AG20443 (cell line): ENCODE measurements around the gene CCND2.
A peak's percentile ranks its signal among the peaks of the same experiment; 100 is the strongest.

ENCODE experiments used
- DNase-seq: peaks from one replicate; pipeline ENCODE4 v3.0.0; 2012; ENCODE audit warnings: low spot score, mixed read lengths

Gene CCND2

GRCh38 chr12:4289998-4290790, 16.6 kb downstream of the CCND2 start:
- DNase-seq: no peak

GRCh38 chr12:4292341-4293073, 18.9 kb downstream of the CCND2 start:
- DNase-seq: no peak

DNA sequence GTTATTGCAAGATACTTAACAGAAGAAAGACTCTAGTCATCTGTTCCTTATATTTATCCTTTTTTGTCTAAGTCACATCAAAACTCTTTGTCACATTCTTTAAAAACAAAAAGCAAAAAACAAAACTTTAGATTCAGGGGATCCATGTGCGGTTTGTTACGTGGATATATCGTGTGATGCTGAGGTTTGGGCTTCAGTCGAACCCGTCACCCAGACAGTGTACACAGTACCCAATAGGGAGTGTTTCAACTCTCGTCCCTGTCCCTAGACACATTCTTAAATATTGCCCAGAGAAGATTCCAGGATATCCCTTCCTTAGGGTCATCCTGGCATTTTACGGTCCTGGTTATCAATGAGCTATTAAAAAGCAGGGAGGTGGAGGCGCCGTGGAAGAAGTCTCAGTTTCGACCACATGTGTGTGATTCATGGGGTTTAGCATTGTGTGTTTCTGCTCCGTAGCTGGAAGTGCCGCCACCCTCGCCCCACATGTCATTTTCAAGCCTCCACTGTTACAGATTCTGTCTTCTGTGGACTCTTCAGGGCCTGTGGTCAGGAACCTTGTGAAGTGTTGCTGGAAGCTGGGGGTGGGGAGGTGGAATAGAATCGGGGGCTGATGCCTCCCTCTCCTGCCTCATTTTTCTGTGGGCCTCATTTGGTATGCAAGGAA, 19.9 kb downstream of the CCND2 start:
- no peak for DNase-seq

DNA sequence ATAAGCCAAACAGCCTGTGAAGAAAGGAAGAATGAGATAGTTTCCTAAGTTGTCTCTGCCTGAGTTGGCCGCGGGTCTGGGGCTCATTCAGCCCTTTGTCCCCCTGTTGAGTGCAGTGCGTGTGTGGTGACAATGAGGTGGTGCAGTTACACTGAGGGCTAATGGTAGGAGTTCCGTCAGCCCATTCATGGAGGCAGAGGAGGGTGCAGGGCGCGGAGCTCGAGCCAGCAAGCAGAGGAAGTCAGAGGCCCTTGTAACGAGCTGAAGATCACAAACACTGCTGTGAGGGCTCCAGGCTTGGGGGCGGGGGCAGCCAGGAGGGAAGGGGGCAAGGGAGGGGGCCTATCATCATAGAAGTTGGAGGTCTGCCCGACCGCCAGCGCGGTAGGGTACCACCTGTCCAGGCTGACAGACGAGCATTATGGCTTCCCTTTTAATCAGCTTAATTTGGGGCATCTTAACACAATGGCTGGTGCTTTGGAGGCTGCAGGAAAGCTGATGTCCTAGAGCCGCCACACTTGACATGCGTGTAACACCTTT, 20.5 kb downstream of the CCND2 start:
- no peak for DNase-seq

- no peak for DNase-seq
These were observed 23.2 kb downstream of the CCND2 start for GRCh38 chr12:4296751-4297150.

- DNase-seq: no peak
These were observed 24.1 kb downstream of the CCND2 start for GRCh38 chr12:4297617-4298016.

- no peak for DNase-seq
These were observed 27.3 kb downstream of the CCND2 start for GRCh38 chr12:4300883-4301282.

DNA sequence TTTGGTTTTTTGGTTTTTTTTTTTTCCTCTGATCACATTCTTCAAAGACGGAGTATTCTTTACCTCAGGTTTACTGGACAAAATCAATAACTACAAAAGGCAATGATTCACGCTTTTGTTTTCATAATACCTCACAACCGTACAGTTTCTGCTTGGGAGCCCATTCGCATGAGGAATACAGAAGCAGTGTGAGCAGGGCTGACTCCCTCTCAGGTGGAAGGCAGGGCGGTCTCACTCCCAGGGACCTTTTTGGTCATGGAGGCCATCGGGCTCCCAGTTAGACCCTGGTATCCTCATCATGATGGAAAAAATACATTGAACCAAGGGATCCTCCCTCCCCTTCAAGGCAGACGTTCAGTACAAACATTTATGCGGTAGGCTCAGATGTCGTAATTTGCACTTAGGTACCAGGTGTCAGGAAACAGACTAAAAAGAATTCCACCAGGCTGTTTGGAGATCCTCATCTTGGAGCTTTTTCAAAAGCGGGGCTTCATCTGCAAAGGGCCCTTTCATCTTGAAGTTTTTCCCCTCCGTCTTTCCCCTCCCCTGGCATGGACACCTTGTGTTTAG, 28.5 kb downstream of the CCND2 start:
- DNase-seq: no peak

GRCh38 chr12:4302881-4303280, 29.3 kb downstream of the CCND2 start:
- DNase-seq: no peak

DNA sequence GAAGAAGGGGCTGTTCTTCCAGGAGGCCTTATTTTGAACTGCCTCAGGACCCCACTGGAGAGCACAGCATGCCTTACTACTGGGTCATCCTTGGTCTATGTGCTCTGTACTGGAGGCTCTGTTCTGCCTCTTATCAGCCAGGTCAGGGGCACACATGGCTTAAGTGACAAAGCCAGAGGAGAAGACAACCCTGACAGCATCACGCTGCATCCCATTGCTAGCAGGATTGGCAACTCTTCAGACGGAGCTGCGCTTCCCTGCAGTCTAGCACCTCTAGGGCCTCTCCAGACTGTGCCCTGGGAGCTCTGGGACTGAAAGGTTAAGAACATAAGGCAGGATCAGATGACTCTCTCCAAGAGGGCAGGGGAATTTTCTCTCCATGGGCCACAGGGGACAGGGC, 30.2 kb downstream of the CCND2 start:
- DNase-seq: no peak

DNA sequence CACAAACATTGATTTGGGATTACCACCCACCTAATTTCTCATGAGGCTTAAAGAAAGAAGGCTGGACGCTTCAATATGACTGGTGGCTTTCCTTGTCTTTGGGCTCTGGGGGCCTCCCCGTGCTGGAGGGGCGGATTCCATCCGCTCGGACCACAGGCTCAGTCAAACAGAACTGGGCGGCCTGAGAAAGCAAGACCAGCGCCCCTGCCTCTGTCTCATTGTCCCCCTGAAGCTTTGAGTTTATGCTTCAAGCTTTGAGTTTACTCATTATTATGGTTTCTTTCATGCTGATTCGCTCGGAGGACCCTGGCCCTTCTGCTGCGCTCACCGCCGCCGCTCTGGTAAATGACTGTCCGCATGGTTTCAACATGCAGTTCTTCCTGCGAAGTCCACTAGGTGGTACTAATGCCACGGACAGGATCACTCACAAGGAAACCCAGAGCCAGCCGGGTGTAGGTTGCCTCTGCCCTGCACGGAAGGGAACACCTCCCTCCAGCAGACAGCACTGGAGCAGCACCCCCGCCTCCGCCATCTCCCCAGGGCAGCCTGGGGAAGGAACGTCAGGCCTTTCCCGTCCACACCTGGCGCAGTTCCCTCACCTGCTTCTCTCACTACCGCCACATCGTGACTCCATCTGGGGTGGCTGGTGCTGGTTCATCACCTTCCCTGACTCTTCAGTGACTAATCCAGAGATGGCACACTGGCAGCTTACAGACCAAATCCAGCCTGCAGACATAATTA, 34.2 kb downstream of the CCND2 start:
- DNase-seq: peak; percentile 91

- DNase-seq: no peak
These were observed 34.9 kb downstream of the CCND2 start for GRCh38 chr12:4308334-4308950.

DNA sequence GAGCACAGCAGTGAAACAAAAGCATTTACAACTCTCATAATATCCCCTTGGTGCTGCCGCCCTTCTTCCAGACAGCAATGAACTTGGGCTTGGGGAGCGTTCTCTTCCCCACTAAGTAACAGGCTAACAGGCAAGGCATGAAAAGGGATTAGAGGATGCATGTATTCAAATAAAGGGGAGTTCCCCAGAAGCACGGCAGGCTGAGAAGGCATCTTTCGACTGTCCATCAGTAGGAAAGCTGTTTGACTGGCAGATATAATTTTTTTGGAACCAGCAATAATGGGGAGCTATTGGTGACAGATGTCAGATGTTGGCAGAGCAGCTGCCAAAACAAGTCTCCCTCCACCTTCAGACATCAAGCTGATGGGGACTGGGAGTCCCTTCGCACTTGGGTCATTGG, 38.2 kb downstream of the CCND2 start:
- no peak for DNase-seq

GRCh38 chr12:4312251-4312650, 38.7 kb downstream of the CCND2 start:
- no peak for DNase-seq

DNA sequence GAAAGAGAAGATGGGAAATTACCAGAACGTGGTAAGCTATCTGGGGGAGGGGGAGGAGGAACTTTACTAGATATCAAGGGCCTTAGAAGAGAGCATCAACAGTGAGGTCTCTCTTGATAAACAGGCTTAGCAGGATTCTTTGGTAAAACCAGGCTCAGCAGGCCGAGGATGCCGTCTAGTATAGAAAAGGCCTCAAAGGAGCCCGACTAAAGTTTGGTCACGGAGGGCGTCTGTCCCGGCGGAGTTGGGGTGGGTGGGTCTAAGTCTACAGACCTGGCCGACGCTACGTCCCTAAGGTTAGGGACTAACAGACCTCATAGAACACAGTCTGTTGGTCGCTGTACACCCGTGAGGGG, 46.9 kb downstream of the CCND2 start:
- no peak for DNase-seq

DNA sequence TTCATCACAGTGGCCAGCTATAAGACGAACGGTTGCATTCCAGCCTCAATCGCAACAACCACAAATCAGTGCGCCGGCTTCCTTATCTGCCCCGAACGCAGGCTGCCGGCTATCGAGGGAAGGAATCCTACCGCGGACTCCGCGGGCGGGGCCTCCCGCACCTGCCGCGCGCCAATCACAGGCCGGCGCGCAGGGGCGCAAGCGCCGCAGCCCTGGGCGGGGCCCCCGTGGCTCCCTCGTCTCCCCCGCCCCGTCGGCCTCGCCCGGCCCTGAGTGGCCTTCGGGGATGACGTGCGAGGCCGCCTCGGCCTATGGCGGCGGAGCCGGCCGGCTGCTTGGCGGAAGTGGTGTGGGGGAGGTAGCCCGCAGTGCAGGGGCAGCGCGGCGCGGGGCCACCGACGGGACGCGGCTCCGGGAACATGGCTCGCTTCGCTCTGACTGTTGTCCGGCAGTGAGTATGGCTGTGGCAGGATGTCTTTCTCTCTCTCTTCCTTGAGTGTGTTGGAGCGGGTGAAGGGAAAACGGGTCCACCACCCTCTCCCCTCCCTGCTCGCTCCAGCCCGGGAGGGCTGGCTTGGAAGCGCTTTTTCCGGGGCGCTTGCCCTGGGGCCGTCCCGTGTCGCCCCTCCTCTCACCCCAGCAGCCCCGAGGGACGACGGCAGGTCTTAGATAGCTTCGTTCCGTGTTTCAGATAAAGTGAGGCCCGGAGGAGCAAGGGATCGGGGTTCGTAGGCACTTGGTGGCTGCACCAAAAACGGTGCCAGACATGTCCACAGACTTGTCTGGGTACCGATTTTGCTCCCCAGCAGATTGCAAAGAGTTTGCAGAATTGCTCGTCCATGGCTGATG, 47.5 kb downstream of the CCND2 start, which contains the start of gene TIGAR:
TIGAR (plus strand) TSS at position 361 of the 849 bp plus-strand sequence; CDS start at position 420, 59 bp downstream.
- DNase-seq: peak; percentile 100

- no peak for DNase-seq
These were observed 49.2 kb downstream of the CCND2 start for GRCh38 chr12:4322726-4323125.
